Activated naive CD4-positive, alpha-beta T cell treated with anti-CD3 and anti-CD28 coated beads, Interleukin-2, amount 10 ng/mL, durations not matched to agents 7 days and 5 days (primary cell): ENCODE data around the gene VSTM2L.
A peak's percentile ranks its signal among the peaks of the same experiment; 100 is the strongest.

Experiments
- CTCF ChIA-PET: fragments of 350-600 bp; sonication (Branson Sonifier 250); formaldehyde crosslinking; loops from one replicate; lab custom pipeline; 2021; ENCODE audit warnings: antibody characterized with exemption; lab: Charles Lee
- DNase-seq: peaks from one replicate; pipeline ENCODE4 v3.0.0-alpha.2; 2020
- H3K27ac Mint-ChIP-seq: one replicate; pipeline ENCODE4 v1.8.0; 2021; ENCODE audit warnings: mild to moderate bottlenecking, moderate library complexity, mixed read lengths
- H3K27me3 Mint-ChIP-seq: one replicate; pipeline ENCODE4 v1.8.0; 2021; ENCODE audit warnings: mild to moderate bottlenecking, mixed read lengths
- H3K36me3 Mint-ChIP-seq: one replicate; pipeline ENCODE4 v1.8.0; 2021; ENCODE audit warnings: mixed read lengths
- H3K4me1 Mint-ChIP-seq: one replicate; pipeline ENCODE4 v1.8.0; 2021; ENCODE audit warnings: mixed read lengths
- H3K4me3 Mint-ChIP-seq: one replicate; pipeline ENCODE4 v1.8.0; 2021; ENCODE audit warnings: mild to moderate bottlenecking, moderate library complexity, mixed read lengths
- H3K9me3 Mint-ChIP-seq: one replicate; pipeline ENCODE4 v1.8.0; 2021; ENCODE audit warnings: mixed read lengths

VSTM2L gene

DNA sequence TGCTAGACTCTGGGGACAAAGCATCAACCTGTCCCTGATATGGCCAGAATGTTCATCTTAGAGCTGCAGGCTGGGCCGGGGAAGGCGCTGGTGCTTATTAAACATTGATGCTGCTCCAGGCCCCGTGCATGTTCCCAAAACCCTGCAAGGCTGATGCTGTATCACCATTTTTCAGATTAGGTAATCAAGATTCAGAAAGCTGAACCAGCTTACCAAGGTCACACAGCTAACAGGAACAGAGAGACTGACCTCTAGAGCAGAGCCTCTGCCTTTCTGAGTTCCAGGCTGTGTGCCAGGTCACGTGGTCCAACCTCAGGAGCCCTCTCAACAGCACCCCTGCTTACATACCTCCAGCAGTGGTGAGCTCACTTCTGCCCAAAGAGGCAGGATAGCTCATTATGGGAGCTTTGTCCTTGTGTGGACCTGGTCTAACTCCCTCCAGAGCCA lies 16.1 kb upstream of the VSTM2L start:
- CTCF ChIA-PET = no interaction called here
- Mint-ChIP-seq H3K4me1 (no peaks in the 10 kb centered on the region), H3K36me3 (no peaks in the 10 kb centered on the region), H3K4me3 (no peak overlapping the region), H3K9me3 (no peaks in the 10 kb centered on the region), H3K27me3 (peaks cover 4% of the 10 kb centered on the region), H3K27ac (no peak overlapping the region)
- no peak for DNase-seq

DNA sequence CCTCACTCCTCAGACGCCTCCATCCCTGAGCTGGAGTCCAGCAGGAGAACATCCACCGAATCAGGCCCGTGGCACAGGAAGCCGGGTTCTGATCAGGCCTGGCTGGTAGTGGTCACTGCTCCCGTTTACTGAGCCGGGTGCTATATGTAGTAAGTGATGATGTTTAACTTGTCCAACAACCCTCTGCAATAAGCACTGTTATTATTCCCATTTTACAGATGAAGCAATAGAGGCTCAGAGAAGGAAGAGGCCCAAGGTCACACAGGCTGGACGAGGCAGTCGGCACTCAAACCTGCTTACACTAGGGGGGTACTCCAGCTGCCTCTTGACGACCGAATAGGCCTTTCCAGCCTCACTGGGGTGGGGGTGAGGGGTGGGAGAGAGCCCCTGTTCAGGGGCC lies 14.3 kb upstream of the VSTM2L start:
- no peaks in the 10 kb centered on the region for H3K9me3 Mint-ChIP-seq
- peaks cover 8% of the 10 kb centered on the region for H3K27me3 Mint-ChIP-seq
- no peak overlapping the region for H3K27ac Mint-ChIP-seq
- no peak overlapping the region for H3K4me3 Mint-ChIP-seq
- CTCF ChIA-PET = no interaction called here
- DNase-seq = no peak
- no peaks in the 10 kb centered on the region for H3K4me1 Mint-ChIP-seq
- no peaks in the 10 kb centered on the region for H3K36me3 Mint-ChIP-seq

DNA sequence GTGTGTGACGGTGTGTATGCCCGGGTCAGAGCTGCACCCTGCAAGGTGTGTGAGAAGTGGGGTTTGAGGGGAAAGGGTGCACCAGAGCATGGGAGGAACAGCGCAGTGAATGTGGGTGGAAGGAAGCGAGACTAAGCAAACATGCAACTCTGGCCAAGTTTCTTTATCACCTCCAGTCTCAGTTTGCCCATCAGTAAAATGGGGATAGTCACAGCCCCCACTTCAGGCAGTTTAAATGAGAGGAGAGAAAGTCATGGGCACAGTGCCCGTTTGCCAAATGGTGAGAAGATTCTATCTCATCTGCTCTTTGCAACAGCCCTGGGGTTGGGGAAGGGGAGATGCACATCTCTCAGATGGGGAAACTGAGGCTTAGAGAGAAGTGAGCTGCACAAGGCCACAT lies 12.8 kb upstream of the VSTM2L start:
- Mint-ChIP-seq H3K4me3 (no peak overlapping the region), H3K4me1 (no peaks in the 10 kb centered on the region), H3K27me3 (peaks cover 14% of the 10 kb centered on the region), H3K27ac (no peak overlapping the region), H3K36me3 (no peaks in the 10 kb centered on the region), H3K9me3 (no peaks in the 10 kb centered on the region)
- CTCF ChIA-PET = no interaction called here
- DNase-seq = no peak

DNA sequence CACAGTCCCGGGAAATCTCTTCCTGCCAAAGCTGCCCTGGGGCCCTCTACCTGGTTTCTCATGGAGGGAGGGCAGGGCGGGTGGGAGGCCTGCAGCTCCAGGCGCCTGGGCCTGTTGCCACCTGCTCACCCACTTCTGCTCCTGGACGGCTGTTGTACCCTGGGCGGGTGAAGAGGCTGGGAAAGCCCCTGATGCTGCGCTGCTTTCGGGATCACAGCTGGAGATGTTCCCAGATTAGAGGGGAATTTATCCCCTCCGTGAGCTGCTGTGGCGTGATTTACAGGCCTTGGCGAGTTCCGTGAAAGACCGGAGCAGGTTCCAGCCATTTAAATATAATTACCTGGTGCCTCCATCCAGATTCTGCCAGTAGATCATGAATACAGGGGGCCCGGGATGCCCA lies 12.3 kb upstream of the VSTM2L start:
- H3K9me3 Mint-ChIP-seq = no peaks in the 10 kb centered on the region
- peaks cover 14% of the 10 kb centered on the region for H3K27me3 Mint-ChIP-seq
- CTCF ChIA-PET = no interaction called here
- no peaks in the 10 kb centered on the region for H3K36me3 Mint-ChIP-seq
- H3K27ac Mint-ChIP-seq = no peak overlapping the region
- no peaks in the 10 kb centered on the region for H3K4me1 Mint-ChIP-seq
- DNase-seq = no peak
- H3K4me3 Mint-ChIP-seq = no peak overlapping the region

DNA sequence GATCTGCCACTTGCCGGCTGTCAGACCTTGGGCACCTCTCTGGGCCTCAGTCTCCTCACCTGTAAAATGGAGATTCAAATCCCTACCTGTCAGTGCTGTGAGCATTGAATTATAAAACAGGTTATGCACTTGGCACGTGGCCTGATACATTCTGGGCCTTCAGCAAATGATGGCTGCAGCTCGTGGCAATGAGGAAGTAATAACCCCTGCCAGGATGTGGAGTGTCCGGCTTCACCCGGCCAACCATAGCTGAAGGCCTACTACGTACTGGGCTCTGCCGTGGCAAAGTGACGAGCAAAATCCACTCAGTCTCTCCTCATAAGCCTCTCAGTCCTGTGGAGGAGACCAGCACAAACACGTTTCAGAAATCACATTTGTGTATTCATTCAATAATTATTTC lies 10.9 kb upstream of the VSTM2L start:
- Mint-ChIP-seq H3K36me3 (no peaks in the 10 kb centered on the region), H3K4me1 (no peaks in the 10 kb centered on the region), H3K27me3 (peaks cover 9% of the 10 kb centered on the region), H3K27ac (no peak overlapping the region), H3K9me3 (no peaks in the 10 kb centered on the region), H3K4me3 (no peak overlapping the region)
- no peak for DNase-seq
- CTCF ChIA-PET = no interaction called here

DNA sequence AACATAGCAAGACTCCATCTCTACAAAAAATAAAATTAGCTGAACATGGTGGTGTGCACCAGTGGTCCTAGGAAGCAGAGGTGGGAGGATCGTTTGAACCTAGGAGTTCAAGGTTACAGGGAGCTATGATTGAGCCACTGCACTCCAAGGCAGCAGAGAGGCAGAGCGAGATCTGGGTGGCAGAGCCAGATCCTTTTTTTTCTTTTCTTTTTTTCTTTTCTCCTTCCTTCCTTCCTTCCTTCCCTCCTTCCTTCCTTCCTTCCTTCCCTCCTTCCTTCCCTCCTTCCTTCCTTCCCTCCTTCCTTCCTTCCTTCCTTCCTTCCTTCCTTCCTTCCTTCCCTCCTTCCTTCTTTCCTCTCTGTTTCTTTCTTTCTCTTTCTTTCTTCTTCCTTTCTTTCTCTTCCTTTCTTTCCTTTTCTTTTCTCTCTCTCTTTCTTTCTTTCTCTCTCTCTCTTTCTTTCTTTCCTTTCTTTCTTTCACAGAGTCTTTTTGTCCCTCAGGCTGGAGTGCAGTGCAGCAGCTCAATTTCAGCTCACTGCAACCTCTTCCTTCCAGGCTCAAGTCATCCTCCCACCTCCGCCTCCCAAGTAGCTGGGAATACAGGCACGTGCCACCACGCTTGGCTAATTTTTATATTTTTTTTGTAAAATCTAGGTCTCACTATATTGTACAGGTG lies 9.2 kb upstream of the VSTM2L start:
- DNase-seq = no peak
- Mint-ChIP-seq H3K27ac (no peak overlapping the region), H3K36me3 (no peaks in the 10 kb centered on the region), H3K9me3 (no peaks in the 10 kb centered on the region), H3K27me3 (peaks cover 9% of the 10 kb centered on the region), H3K4me1 (no peaks in the 10 kb centered on the region), H3K4me3 (no peak overlapping the region)
- CTCF ChIA-PET = no interaction called here

DNA sequence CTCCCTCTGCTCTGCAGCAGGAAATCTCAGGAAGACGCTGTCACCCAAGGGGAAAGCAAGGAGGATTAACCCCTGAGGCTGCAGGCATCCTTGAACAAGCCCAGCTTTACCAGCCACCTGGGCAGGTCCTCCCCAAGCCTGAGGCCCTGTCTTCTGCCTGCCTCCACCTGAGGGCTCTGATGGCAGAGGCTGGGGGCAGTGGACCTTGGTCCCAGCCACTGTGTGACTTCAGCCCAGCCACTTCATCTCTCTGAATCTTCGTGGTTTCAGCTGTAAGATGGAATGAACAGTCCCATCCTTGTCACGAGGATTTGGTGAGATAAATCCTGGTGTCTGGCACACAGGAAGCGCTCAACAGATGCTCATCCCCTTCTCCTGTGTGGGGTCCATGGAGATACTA lies 8.5 kb upstream of the VSTM2L start:
- Mint-ChIP-seq H3K36me3 (no peaks in the 10 kb centered on the region), H3K4me3 (no peak overlapping the region), H3K27me3 (peaks cover 15% of the 10 kb centered on the region), H3K9me3 (no peaks in the 10 kb centered on the region), H3K27ac (no peak overlapping the region), H3K4me1 (no peaks in the 10 kb centered on the region)
- CTCF ChIA-PET = no interaction called here
- no peak for DNase-seq

DNA sequence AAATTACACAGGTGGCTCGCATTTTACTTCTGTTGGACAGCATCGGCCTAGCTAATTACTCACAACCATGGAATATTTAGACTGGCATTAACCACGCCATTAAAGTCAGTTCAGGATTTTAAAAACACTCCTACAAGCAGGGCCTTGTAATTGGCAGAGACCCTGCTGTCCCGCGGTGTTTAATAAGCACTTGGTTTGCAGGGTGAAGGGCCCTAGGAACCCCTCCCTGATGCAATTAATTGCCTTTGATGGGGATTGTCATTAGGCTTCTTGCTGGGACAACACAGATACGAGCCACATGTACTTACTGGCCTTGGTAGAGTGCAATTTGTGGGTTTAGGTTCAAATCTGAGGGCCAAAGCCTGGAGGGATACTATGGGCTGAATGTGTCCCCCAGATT lies 7.8 kb upstream of the VSTM2L start:
- CTCF ChIA-PET = no interaction called here
- Mint-ChIP-seq H3K4me3 (no peak overlapping the region), H3K27me3 (peaks cover 19% of the 10 kb centered on the region), H3K4me1 (no peaks in the 10 kb centered on the region), H3K9me3 (no peaks in the 10 kb centered on the region), H3K27ac (no peak overlapping the region), H3K36me3 (no peaks in the 10 kb centered on the region)
- no peak for DNase-seq

DNA sequence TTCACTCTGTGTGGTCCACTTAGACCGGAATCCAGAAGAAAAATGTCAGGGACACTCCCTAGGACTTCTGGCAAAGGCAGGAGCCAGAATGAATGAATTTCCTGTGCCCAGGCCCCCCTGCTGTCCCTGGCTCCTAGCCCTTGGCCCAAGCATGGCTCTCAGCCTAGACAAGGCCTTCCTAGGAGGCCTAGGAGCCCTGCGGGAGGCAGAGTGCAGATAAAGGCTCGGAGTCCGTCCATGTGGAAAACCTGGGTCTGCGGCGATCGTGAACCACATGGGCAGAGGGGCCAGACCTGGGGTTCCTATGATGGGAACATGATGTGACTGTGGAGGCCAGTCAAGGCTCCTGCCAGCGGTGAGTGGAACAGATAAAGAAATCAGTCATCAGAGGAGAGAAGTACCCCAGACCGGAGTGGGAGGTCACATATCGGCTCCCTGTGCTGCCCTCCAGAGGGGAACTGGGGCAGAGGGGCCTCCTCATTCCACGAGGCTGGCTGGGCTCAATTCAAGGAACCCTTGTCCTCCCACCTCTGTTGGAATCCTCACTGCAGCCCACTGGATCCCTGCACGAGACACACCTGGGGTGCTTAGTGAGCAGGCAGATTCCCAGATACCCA lies 5.9 kb upstream of the VSTM2L start:
- Mint-ChIP-seq H3K27ac (no peak overlapping the region), H3K4me1 (peaks cover 4% of the 10 kb centered on the region), H3K36me3 (no peaks in the 10 kb centered on the region), H3K4me3 (no peak overlapping the region), H3K27me3 (peaks cover 38% of the 10 kb centered on the region), H3K9me3 (no peaks in the 10 kb centered on the region)
- CTCF ChIA-PET = no interaction called here
- DNase-seq = no peak

DNA sequence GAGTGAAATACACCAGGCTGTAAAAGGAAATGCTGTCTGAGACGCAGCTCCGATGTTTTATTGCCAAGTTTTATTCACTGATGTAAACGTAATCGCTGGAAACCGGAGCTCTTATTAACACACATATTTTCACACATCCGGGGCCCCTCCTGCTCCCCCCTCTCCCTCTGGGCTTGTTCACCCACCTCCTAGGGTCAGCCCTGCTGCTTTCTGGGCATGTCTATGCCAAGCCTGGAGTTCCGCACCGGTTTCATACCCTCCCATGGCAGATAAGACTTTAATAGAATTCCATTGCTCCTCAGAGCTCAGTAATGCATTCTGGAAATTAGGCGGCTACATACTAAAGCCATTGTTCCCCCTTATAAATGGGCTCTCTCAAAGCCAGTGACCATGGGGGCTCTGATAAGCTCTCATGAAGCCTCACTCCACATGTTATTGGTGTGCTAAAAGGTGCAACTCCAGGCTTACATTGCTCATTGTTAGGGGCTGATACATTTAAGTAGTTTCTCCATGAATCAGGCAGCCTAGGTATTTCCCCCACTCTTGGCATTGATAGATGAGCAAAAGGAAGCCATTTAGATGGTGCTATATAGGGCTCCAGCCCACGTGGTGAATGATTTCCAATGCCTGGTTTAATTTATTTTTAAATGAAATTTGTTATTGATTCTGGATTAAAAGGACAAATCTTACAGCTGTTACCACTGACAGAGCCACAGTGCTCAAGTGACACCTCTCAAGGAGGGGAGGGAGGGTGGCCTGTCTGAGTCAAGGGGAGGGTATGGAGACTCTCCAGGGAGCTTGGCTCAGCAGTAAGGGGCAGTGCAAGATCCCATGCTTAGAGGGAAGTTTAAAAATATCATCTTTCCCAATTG lies 4.5 kb upstream of the VSTM2L start:
- Mint-ChIP-seq H3K36me3 (no peaks in the 10 kb centered on the region), H3K27me3 (peaks cover 45% of the 10 kb centered on the region), H3K4me1 (peaks cover 8% of the 10 kb centered on the region), H3K9me3 (no peaks in the 10 kb centered on the region), H3K27ac (no peak overlapping the region), H3K4me3 (no peak overlapping the region)
- CTCF ChIA-PET = no interaction called here
- DNase-seq = no peak

DNA sequence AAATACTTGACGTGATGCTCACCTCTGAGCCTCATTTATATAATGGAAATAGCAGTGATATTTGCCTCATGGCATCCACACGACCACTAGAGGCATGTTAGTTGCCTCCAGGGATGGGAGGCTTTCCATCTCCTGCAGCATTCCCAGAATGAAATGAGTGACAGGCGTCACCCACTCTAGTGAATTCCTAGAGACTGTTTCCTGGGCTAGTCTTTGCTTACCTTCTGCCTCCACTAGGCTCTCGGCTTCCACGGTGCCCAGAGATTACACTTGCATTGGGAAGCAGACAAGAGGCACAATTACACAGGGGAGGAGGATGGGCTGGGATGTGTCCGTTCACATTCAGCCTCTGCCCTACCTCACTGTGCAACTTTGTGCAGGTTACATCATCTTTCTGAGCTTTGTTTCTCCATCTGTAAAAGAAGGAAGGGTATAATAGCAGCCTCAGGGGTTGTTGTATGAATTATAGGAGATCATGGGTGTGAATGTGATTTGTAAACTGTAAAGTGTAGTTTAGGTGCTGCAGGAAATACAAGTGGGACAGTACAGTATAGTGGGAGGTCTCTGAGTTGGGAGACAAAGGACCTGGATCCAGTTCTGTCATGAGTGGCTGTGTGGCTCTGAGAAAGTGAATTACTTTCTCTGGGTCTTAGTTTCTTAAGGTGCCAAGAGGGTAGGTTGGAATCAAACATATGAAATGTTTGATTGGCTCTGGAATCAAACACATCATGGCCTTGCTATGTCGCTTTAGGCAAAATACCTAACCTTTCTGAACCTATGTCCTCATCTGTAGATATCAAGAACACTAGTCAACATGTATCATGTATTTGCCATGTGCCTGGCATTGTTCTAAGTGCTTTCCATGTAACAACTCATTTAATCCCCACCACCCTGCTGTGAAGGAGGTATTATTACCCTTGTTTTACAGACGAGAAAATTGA lies 3.6 kb upstream of the VSTM2L start:
- Mint-ChIP-seq H3K9me3 (no peaks in the 10 kb centered on the region), H3K27me3 (peaks cover 48% of the 10 kb centered on the region), H3K27ac (no peak overlapping the region), H3K4me3 (no peak overlapping the region), H3K36me3 (no peaks in the 10 kb centered on the region), H3K4me1 (peaks cover 13% of the 10 kb centered on the region)
- DNase-seq = no peak
- CTCF ChIA-PET = no interaction called here

DNA sequence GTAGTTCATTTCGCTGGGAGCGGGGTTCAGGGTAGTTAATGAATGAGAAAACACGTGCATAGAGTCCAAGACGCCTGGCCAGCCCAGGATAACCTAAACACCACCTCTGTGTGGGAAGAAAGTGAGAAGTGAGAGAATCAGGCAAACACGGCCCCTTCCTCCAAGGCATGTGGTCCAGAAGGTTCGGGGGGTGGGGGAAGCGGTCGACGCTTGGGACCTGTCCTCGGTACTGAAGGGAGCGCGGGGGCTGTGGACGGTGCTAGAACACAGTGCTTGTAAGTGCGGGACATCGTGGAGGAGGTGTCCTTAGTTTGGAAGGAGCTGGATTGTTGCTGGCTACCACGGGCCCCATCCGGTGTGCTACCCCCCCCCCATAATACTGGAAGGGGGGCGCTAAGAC lies 1.7 kb upstream of the VSTM2L start:
- Mint-ChIP-seq H3K27me3 (peaks cover 66% of the 10 kb centered on the region), H3K27ac (no peak overlapping the region), H3K4me3 (no peak overlapping the region), H3K36me3 (no peaks in the 10 kb centered on the region), H3K9me3 (no peaks in the 10 kb centered on the region), H3K4me1 (peaks cover 13% of the 10 kb centered on the region)
- DNase-seq = no peak
- CTCF ChIA-PET = no interaction called here

DNA sequence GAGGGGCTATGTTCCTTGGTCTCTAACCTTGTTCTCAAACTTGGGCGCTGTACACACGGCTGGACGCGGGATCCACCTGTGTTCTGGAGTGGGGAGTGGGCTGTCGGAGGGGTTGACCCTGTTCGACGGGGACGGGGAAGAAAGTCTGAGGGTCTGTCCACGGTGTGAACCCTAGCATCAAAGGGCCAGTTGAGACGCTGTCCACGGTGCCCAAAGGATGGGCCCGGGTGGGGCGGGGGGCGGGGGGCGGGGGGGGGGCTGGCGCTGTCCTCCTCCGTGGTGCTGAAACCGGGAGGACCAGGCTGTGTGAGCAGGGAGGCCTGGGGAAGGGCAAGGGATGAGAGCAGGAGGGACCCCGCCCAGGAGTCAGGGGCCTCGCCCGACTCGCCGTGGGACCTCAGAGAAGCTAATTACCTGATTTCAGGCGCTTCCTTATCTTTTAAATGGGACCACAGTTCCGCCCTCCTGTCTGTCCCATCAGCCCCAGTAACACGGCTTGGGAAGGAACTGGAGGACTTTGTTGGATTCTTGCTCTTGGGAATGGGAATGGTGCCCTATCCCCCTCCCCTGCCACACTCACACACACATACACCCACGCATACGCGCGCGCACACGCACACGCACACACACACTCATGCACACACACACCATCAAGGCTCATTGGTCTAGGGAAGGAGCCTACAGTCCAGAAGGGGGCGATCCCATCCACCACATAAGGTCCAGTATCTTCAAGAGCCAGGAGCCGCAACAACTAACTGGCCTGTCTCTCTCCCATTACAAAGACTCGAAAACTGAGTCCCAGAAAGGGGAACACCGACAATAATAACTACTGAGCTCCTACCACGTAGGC lies 1.0 kb upstream of the VSTM2L start:
- Mint-ChIP-seq H3K27ac (no peak overlapping the region), H3K36me3 (no peaks in the 10 kb centered on the region), H3K9me3 (no peaks in the 10 kb centered on the region), H3K4me1 (peaks cover 13% of the 10 kb centered on the region), H3K27me3 (peaks cover 72% of the 10 kb centered on the region), H3K4me3 (no peak overlapping the region)
- peak; percentile 27 for DNase-seq
- CTCF ChIA-PET = interaction anchor here (0.6 to 0.9 kb wide), 3 partner anchors 13 to 455 kb away, joined by 3 to 4 read pairs (median 3); no protein-coding TSS in a partner anchor
